OCI-LY1 (cell line): ENCODE measurements around the gene COIL.

Source experiments
- CTCF ChIP-seq: fragments of 200-600 bp; sonication (generic), shearing (Covaris generic); IDR thresholded peaks from 2 replicates; pipeline ENCODE4 v1.5.1; 2017; ENCODE audit warnings: mild to moderate bottlenecking, antibody characterized with exemption, low read length, moderate library complexity, mixed read lengths
- EZH2 ChIP-seq: fragments of 200-600 bp; sonication (generic), shearing (Covaris generic); IDR thresholded peaks from 2 replicates; pipeline ENCODE4 v1.8.0; 2017; ENCODE audit warnings: borderline replicate concordance, mixed run types, mild to moderate bottlenecking, antibody characterized with exemption, low read length, moderate library complexity, mixed read lengths

- TF ChIP-seq CTCF (no peak), EZH2 (no peak)
Observed at GRCh38 chr17:56995766-56996165, 34.9 kb upstream of the COIL start.
